Hematopoietic multipotent progenitor cell treated with erythropoietin and hydrocortisone succinate and interleukin-3 and kit ligand, for 4 days (in vitro differentiated cells): ENCODE measurements around the gene NLRP8.
A peak's percentile ranks its signal among the peaks of the same experiment; 100 is the strongest.
"Not testable (repeated sequence)": the region's sequence is repeated elsewhere in the genome, so short reads cannot be mapped to it uniquely, and the experiment has no call there.

Experiments
- DNase-seq: peaks from one replicate; pipeline ENCODE4 v3.0.0-alpha.2; 2015

The NLRP8 gene

DNA sequence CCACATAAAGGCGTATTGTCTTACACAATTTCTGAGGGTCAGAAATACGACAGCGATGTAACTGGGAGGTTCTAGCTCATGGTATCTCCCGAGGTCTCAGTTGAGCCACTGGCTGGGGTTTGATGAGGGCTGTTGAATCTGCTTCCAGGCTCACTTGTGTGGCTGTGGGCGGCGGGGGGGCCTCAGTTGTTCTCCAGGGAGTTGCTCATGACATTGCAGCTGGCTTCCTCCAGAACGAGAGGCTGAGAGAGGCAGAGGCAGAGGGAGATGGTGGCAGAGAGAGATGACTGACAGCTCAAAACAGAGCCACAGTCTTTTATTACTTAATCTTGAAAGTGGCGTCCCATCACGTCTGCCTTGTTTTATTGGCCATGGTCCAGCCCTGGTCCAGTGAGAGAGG is 32.8 kb downstream of the NLRP8 start:
- DNase-seq = no peak

DNA sequence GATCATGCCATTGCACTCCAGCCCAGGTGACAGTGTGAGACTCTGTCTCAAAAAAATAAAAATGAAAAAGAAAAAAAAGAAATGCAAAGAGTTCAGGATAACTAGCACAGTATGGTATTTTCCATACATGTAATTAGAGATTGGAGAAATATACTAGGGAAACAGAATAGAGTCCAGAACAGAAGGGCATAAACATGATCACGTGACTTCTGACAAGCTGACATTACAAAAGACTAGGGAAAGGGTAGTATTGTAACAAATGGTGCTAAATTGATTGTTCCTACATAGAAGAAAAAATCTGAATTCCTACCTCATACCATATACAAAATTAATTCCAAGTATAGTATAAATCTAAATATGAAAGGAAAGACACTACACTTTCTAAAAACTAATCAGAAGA is 37.6 kb downstream of the NLRP8 start:
- DNase-seq = no peak

- peak; percentile 1 for DNase-seq
Observed at GRCh38 chr19:55986487-55986886, 38.9 kb downstream of the NLRP8 start, which contains the start of gene NLRP5. Gene NLRP5 (plus strand): TSS chr19:55986775.

- DNase-seq = no peak
Observed at GRCh38 chr19:55990831-55991230, 43.2 kb downstream of the NLRP8 start.

DNA sequence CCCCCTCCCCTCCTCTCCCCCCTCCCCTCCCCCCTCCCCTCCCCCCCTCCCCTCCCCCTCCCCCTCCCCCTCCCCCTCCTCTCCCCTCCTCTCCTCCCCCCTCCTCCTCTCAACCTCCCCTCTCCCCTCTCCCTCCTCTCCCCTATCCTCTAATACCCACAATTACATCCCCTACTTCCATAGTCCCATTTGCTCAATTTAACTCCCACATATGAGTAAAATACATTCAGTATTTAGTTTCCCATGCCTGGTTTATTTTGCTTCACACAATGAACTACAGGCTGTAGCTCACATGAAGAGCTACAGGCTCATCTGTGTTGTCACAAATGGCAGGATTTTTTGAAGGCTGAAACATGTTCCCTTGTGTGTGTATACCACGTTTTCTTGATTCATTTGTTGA is 45.9 kb downstream of the NLRP8 start:
- DNase-seq = no peak

DNA sequence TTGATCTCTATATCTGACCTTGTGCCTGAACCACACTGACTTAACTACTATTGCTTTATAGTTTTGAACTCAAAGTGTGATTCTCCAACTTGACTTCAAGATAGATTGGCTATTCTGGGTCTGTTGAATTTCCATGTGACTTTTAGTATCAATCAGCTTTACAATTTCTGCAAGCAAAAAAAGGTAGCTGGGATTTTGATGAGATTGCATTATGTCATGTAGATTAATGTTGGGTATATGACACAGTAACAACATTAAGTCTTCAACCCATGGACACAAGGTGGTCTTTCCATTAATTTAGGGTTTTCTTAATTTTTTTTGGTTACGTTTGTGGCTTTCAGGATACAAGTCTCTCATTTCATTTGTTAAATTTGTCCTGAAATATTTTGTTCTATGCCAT is 67.1 kb downstream of the NLRP8 start:
- no peak for DNase-seq

DNA sequence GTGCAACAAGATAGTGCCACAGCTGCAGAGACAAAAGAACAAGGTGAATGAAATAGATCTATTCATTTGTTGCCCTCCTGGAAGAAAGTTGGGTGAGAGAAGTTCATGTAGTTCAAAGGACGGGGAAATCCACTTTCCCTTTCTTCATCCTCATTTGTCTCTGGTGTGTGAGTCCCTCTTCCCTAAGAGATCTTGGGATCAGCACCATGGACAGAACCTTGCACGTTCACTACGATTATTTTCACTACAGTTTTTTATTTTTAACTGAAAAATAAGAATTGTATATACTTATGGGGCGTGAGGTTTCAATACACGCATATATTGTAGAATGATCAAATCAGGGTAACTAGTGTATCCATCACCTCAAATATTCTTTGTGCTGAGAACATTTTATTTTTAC is 68.1 kb downstream of the NLRP8 start:
- peak; percentile 58 for DNase-seq

- DNase-seq = not testable (repeated sequence)
Observed at GRCh38 chr19:56019325-56019724, 71.7 kb downstream of the NLRP8 start.

DNA sequence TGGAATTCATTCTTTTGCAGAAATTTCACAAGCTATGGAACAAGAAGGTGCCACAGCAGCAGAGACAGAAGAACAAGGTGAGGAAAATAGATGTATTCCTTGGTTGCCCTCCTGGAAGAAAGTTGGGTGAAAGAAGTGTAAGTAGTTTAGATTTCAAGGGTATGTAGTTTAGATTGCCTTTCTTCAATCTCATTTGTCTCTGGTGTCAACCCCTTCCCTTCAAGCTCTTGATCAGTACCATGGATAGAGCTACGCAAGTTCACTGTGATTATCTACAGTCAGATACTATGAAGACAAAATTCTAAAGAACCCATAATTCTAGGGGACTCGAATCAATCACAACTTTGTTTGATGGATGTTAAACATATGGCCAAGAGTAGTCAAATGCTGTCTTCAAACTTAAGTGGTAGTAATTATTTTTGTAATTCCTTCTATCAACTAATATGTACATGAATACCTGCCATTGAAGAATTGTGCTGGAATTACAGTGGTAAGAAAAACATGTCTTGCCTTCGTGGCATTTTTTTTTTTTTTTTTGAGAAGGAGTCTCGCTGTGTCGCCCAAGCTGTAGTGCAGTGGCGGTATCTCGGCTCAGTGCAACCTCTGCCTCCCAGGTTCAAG is 72.8 kb downstream of the NLRP8 start:
- DNase-seq = not testable (repeated sequence)

GRCh38 chr19:56026769-56027168 is 79.1 kb downstream of the NLRP8 start:
- no peak for DNase-seq
